Prostate gland (tissue), 2 donors: ENCODE results near the gene CELF2.

Source experiments
- CTCF ChIP-seq, 4 experiments: fragments of 200-600 bp in 2 of 4; fragments of 450-650 bp in 2 of 4; sonication (generic) in 2 of 4; IDR thresholded peaks; 1 replicate in 3 of 4; 2 replicates in 1 of 4; pipeline ENCODE4 v1.5.1; 2016 to 2019; ENCODE audit warnings: antibody characterized with exemption in 4 of 4, mild to moderate bottlenecking in 2 of 4, moderate library complexity in 2 of 4
- POLR2A ChIP-seq: fragments of 450-650 bp; IDR thresholded peaks from one replicate; pipeline ENCODE4 v1.6.1; 2016; ENCODE audit warnings: antibody characterized with exemption, mild to moderate bottlenecking
- POLR2AphosphoS5 ChIP-seq: sonication (generic); formaldehyde crosslinking; IDR thresholded peaks from one replicate; pipeline ENCODE4 v1.6.1; 2017; ENCODE audit warnings: antibody characterized with exemption

- TF ChIP-seq CTCF (IDR thresholded peaks at IDR 0.05) (no peak), POLR2A (no peak), POLR2AphosphoS5 (no peak)
Measured at GRCh38 chr10:11144626-11145494, 127.2 kb downstream of the CELF2 start.
